ENCODE results near the gene KIF1A. TPM values are rescaled to one million over a fixed set of nuclear protein-coding genes. Genes with fewer than 3 reads are reported as not detected.

Gene KIF1A
- total RNA-seq, 6 experiments from 2014 or later: not detected

- H3K27me3 Mint-ChIP-seq (ENCODE audit: insufficient read depth): peaks cover 61% of the 10 kb centered on the region
- H3K4me3 Mint-ChIP-seq: no peak overlapping the region
- no peak overlapping the region for H3K27ac Mint-ChIP-seq
Observed at GRCh38 chr2:240864475-240864874, 44.5 kb upstream of the KIF1A start.

GRCh38 chr2:240861547-240861946 is 41.5 kb upstream of the KIF1A start:
- no peaks in the 10 kb centered on the region for H3K4me1 Mint-ChIP-seq (ENCODE audit: low read depth)
- no peaks in the 10 kb centered on the region for H3K9me3 Mint-ChIP-seq
- peaks cover 60% of the 10 kb centered on the region for H3K27me3 Mint-ChIP-seq (ENCODE audit: insufficient read depth)
- DNase-seq: no peak
- no peak overlapping the region for H3K27ac Mint-ChIP-seq
- no peak overlapping the region for H3K4me3 Mint-ChIP-seq
- no peak for TF ChIP-seq CTCF (IDR thresholded peaks at IDR 0.05)
- no peaks in the 10 kb centered on the region for H3K36me3 Mint-ChIP-seq (ENCODE audit: low read depth)

More at GRCh38 chr2:240864475-240864874, 44.5 kb upstream of the KIF1A start:
- DNase-seq: no peak
- Mint-ChIP-seq H3K4me1 (ENCODE audit: low read depth) (no peaks in the 10 kb centered on the region), H3K36me3 (ENCODE audit: low read depth) (no peaks in the 10 kb centered on the region), H3K9me3 (no peaks in the 10 kb centered on the region)
- TF ChIP-seq CTCF (IDR thresholded peaks at IDR 0.05): no peak

- H3K9me3 Mint-ChIP-seq: no peaks in the 10 kb centered on the region; the same call in 1 of the 2 replicates
- no peak for TF ChIP-seq CTCF (IDR thresholded peaks at IDR 0.05)
- no peaks in the 10 kb centered on the region for H3K4me1 Mint-ChIP-seq (ENCODE audit: low read depth)
- no peaks in the 10 kb centered on the region for H3K36me3 Mint-ChIP-seq (ENCODE audit: low read depth)
- no peak for DNase-seq
- peaks cover 48% of the 10 kb centered on the region for H3K27me3 Mint-ChIP-seq (ENCODE audit: insufficient read depth)
- H3K27ac Mint-ChIP-seq: no peak overlapping the region
- H3K4me3 Mint-ChIP-seq: no peak overlapping the region
Observed at GRCh38 chr2:240858871-240859270, 38.9 kb upstream of the KIF1A start.

GRCh38 chr2:240858321-240858720 is 38.3 kb upstream of the KIF1A start:
- TF ChIP-seq CTCF (IDR thresholded peaks at IDR 0.05): no peak
- DNase-seq: no peak
- H3K36me3 Mint-ChIP-seq (ENCODE audit: low read depth): no peaks in the 10 kb centered on the region
- H3K27me3 Mint-ChIP-seq (ENCODE audit: insufficient read depth): peaks cover 46% of the 10 kb centered on the region
- no peaks in the 10 kb centered on the region; the same call in 1 of the 2 replicates for H3K9me3 Mint-ChIP-seq
- H3K4me1 Mint-ChIP-seq (ENCODE audit: low read depth): no peaks in the 10 kb centered on the region
- H3K27ac Mint-ChIP-seq: no peak overlapping the region
- H3K4me3 Mint-ChIP-seq: no peak overlapping the region

GRCh38 chr2:240857039-240858008 is 37.3 kb upstream of the KIF1A start:
- H3K9me3 Mint-ChIP-seq: no peaks in the 10 kb centered on the region; the same call in 1 of the 2 replicates
- TF ChIP-seq CTCF (IDR thresholded peaks at IDR 0.05): no peak
- no peaks in the 10 kb centered on the region for H3K36me3 Mint-ChIP-seq (ENCODE audit: low read depth)
- H3K27ac Mint-ChIP-seq: no peak overlapping the region
- no peak overlapping the region for H3K4me3 Mint-ChIP-seq
- H3K27me3 Mint-ChIP-seq (ENCODE audit: insufficient read depth): peaks cover 47% of the 10 kb centered on the region
- H3K4me1 Mint-ChIP-seq (ENCODE audit: low read depth): no peaks in the 10 kb centered on the region
- no peak for DNase-seq
